ENCODE results near the gene CAPN1.

DNA sequence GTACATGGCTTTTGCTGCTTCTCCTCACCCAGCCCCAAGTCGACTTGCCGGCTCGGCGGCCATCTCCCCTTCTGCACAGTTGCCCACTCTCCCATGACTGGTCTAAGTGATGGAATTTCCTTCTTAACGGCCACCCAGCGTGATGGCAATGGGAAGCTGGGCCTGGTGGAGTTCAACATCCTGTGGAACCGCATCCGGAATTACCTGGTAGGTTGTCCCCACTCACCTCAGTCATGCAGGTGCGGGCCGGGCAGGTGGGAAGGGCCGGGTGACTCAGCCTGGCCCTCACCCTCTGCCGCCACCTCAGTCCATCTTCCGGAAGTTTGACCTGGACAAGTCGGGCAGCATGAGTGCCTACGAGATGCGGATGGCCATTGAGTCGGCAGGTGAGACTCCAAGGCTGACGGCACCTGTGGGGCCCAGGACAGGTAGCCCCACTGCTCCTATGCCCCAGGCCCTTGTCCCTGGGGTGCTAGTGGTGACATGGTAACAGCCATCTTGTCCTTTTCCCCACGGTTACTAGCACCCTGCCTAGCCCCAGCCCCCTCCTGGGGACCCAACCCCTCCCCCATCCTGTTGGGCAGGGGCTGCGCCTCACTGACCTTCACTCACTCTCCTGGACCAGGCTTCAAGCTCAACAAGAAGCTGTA is 28.1 kb downstream of the CAPN1 start:
- TF ChIP-seq, protein P1, sequence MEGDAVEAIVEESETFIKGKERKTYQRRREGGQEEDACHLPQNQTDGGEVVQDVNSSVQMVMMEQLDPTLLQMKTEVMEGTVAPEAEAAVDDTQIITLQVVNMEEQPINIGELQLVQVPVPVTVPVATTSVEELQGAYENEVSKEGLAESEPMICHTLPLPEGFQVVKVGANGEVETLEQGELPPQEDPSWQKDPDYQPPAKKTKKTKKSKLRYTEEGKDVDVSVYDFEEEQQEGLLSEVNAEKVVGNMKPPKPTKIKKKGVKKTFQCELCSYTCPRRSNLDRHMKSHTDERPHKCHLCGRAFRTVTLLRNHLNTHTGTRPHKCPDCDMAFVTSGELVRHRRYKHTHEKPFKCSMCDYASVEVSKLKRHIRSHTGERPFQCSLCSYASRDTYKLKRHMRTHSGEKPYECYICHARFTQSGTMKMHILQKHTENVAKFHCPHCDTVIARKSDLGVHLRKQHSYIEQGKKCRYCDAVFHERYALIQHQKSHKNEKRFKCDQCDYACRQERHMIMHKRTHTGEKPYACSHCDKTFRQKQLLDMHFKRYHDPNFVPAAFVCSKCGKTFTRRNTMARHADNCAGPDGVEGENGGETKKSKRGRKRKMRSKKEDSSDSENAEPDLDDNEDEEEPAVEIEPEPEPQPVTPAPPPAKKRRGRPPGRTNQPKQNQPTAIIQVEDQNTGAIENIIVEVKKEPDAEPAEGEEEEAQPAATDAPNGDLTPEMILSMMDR (IDR thresholded peaks at IDR 0.05; ENCODE audit: poor library complexity, severe bottlenecking) = no peak
- TF ChIP-seq EZH2 (IDR thresholded peaks at IDR 0.05; ENCODE audit: borderline replicate concordance, insufficient read depth, low read length, poor library complexity, severe bottlenecking) = no peak
- TF ChIP-seq TAF1 (IDR thresholded peaks at IDR 0.05; ENCODE audit: low read depth) = no peak
- no peak for TF ChIP-seq REST (IDR thresholded peaks at IDR 0.05; ENCODE audit: borderline replicate concordance)
- no peak for TF ChIP-seq POLR2AphosphoS5 (IDR thresholded peaks at IDR 0.05)
